ENCODE measurements around the gene PDE4B. TPM values are rescaled to one million over a fixed set of nuclear protein-coding genes. Genes with fewer than 3 reads are reported as not detected.

The PDE4B gene
- total and polyA plus RNA-seq, 9 of the 15 experiments (the other 6 are each of a cell fraction or from before 2014, with no cell fraction given) = 0.09 TPM; not detected in 8

DNA sequence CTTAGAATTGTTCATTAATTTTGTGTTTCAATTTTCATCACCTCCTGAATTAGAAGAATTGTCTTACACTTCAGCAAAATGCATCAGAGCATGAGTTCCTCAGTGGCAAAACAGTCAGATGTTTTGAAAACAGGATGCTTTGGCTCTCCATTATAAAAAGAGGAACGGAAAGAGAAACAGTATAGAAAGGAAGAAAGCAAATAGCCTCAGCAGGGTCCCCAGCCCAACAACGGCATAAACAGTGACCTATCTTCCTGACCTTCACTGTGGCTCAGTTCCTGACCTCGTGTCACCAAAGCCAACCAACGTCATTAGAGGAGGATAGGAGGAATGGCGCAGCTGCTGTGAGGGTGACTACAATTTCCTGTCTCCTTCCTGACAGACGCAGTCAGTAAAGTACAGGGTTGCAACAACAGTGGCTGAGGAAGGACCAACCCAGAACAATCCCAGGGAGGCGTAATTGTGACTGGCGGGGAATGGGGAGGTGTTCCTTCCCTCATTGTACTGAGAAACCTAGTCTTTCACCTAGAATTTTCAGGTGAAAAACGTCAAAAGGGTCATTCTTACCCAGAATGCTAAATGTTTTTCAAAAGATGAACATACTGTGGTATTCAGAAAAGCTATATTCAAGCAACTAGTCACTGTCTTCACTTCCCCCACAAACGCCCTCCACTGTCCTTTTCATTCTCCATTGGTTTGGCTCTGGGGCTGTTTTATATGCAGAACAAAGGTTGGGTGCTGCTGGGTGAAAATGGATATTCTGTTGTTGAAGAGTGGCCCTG is 543.4 kb downstream of the PDE4B start:
- no peak overlapping the region for H3K27ac ChIP-seq (ENCODE audit: extremely low read depth, low read depth, low read length)
- peaks cover 2 to 6% of the 10 kb centered on the region in 2 experiments; a peak in 1 of 5 replicates for H3K27me3 ChIP-seq (ENCODE audit: control insufficient read depth in 2 of 2, insufficient read depth in 2 of 2, low read length in 2 of 2)
- intact Hi-C loops (cut with micrococcal nuclease) (no loop called here), in situ Hi-C loops (cut with MboI) (no loop called here)
- ChIA-PET POLR2A (no interaction called here), CTCF (ENCODE audit: low intra/inter-chr PET ratio) (no interaction called here)
- no peak overlapping the region for H3K4me2 ChIP-seq (ENCODE audit: insufficient read depth, low read length)
- no peaks in the 10 kb centered on the region for H3K4me1 ChIP-seq (replicated peaks in 1 of 2; ENCODE audit: control insufficient read depth in 2 of 2, insufficient read depth in 2 of 2, low read length in 2 of 2)
- no peak for FAIRE-seq
- 0% methylated on average over 10 of the region's 10 CpGs for WGBS (ENCODE audit: insufficient coverage, low coverage, missing lambda C conversion rate)
- no TSS peak for BruUV-seq (replicated peaks)
- H3K9ac ChIP-seq (ENCODE audit: insufficient read depth in 1 of 2, low read depth in 2 of 2, low read length in 2 of 2) = no peak overlapping the region
- no peaks in the 10 kb centered on the region for H3K9me1 ChIP-seq (ENCODE audit: control insufficient read depth, insufficient read depth, low read length)
- H3K79me2 ChIP-seq (ENCODE audit: control insufficient read depth, insufficient read depth, low read length) = no peaks in the 10 kb centered on the region
- ATAC-seq = no peak
- DNase-seq (ENCODE audit: extremely low read depth in 1 of 4, low spot score in 3 of 4) = no peak
- H3K36me3 ChIP-seq (ENCODE audit: control insufficient read depth, insufficient read depth, low read length) = no peaks in the 10 kb centered on the region
- H3K4me3 ChIP-seq = no peak overlapping the region
- no peak overlapping the region for H2AFZ ChIP-seq (ENCODE audit: low read depth, low read length)
- H4K20me1 ChIP-seq (replicated peaks; ENCODE audit: control insufficient read depth, insufficient read depth, low read length) = no peaks in the 10 kb centered on the region
- H3K9me3 ChIP-seq (replicated peaks; ENCODE audit: control insufficient read depth, insufficient read depth, low read depth, low read length) = no peaks in the 10 kb centered on the region
- TF ChIP-seq PPARD (CRISPR knock-in tag; IDR thresholded peaks at IDR 0.05) (no peak), DPF2 (IDR thresholded peaks at IDR 0.05) (no peak), REST (IDR thresholded peaks at IDR 0.05; ENCODE audit: borderline replicate concordance) (no peak), REST (CRISPR knock-in tag; IDR thresholded peaks at IDR 0.05; ENCODE audit: low read depth) (no peak), ZNF316 (IDR thresholded peaks at IDR 0.05) (no peak), SMAD3 (CRISPR knock-in tag; conservative IDR thresholded peaks at IDR 0.05) (no peak), PHB (CRISPR knock-in tag; IDR thresholded peaks at IDR 0.05) (no peak), MIER1 (IDR thresholded peaks at IDR 0.05; ENCODE audit: low read depth) (no peak), SIX5 (IDR thresholded peaks at IDR 0.05; ENCODE audit: borderline replicate concordance in 1 of 2, insufficient read depth in 1 of 2, low read depth in 1 of 2, low read length in 2 of 2) (no peak)
- TF ChIP-seq, protein P1, sequence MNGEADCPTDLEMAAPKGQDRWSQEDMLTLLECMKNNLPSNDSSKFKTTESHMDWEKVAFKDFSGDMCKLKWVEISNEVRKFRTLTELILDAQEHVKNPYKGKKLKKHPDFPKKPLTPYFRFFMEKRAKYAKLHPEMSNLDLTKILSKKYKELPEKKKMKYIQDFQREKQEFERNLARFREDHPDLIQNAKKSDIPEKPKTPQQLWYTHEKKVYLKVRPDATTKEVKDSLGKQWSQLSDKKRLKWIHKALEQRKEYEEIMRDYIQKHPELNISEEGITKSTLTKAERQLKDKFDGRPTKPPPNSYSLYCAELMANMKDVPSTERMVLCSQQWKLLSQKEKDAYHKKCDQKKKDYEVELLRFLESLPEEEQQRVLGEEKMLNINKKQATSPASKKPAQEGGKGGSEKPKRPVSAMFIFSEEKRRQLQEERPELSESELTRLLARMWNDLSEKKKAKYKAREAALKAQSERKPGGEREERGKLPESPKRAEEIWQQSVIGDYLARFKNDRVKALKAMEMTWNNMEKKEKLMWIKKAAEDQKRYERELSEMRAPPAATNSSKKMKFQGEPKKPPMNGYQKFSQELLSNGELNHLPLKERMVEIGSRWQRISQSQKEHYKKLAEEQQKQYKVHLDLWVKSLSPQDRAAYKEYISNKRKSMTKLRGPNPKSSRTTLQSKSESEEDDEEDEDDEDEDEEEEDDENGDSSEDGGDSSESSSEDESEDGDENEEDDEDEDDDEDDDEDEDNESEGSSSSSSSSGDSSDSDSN (IDR thresholded peaks at IDR 0.05; ENCODE audit: borderline replicate concordance in 1 of 2, low read depth in 2 of 2, low read length in 2 of 2) = no peak
